Hepatocyte (in vitro differentiated cells): ENCODE data around the gene GLP2R. TPM values are rescaled to one million over a fixed set of nuclear protein-coding genes. Genes with fewer than 3 reads are reported as not detected.

Experiments used
- DNase-seq: peaks from one replicate; pipeline ENCODE4 v3.0.0-alpha.2; 2016; ENCODE audit warnings: low spot score
- H2AFZ ChIP-seq: fragments of 200-600 bp; sonication (generic); 2 replicates; pipeline ENCODE4 v1.6.0; 2016; ENCODE audit warnings: antibody characterized with exemption, mild to moderate bottlenecking
- H3K27ac ChIP-seq: fragments of 200-600 bp; sonication (generic); 2 replicates; pipeline ENCODE4 v1.5.1; 2016; ENCODE audit warnings: mild to moderate bottlenecking
- H3K27me3 ChIP-seq: fragments of 200-600 bp; sonication (generic); 2 replicates; pipeline ENCODE4 v1.6.1; 2016
- H3K36me3 ChIP-seq: fragments of 200-600 bp; sonication (generic); replicated peaks from 2 replicates; pipeline ENCODE4 v1.5.1; 2016; ENCODE audit warnings: low read depth; ENCODE audit not compliant: insufficient read depth
- H3K4me1 ChIP-seq: fragments of 200-600 bp; sonication (generic); 2 replicates; pipeline ENCODE4 v1.5.1; 2016; ENCODE audit warnings: mild to moderate bottlenecking, moderate library complexity; ENCODE audit not compliant: insufficient read depth
- H3K4me2 ChIP-seq: fragments of 200-600 bp; sonication (generic); 2 replicates; pipeline ENCODE4 v1.6.0; 2016
- H3K4me3 ChIP-seq: fragments of 200-600 bp; sonication (generic); 2 replicates; pipeline ENCODE4 v1.5.1; 2016; ENCODE audit warnings: mild to moderate bottlenecking
- H3K79me2 ChIP-seq: fragments of 200-600 bp; sonication (generic); 2 replicates; pipeline ENCODE4 v1.6.0; 2017; ENCODE audit warnings: mild to moderate bottlenecking
- H3K9me2 ChIP-seq: fragments of 200-600 bp; sonication (generic); replicated peaks from 2 replicates; pipeline ENCODE4 v1.6.0; 2017; ENCODE audit warnings: mild to moderate bottlenecking; ENCODE audit not compliant: insufficient read depth
- H3K9me3 ChIP-seq: fragments of 200-600 bp; sonication (generic); 2 replicates; pipeline ENCODE4 v1.5.1; 2016; ENCODE audit warnings: low read depth, mild to moderate bottlenecking
- H4K20me1 ChIP-seq: fragments of 200-600 bp; sonication (generic); 2 replicates; pipeline ENCODE4 v1.6.0; 2016; ENCODE audit warnings: mild to moderate bottlenecking; ENCODE audit not compliant: insufficient read depth, poor library complexity, severe bottlenecking
- EZH2 ChIP-seq: fragments of 200-600 bp; sonication (generic); IDR thresholded peaks from 2 replicates; pipeline ENCODE4 v1.6.1; 2016; ENCODE audit warnings: antibody characterized with exemption, mild to moderate bottlenecking, borderline replicate concordance
- EZH2phosphoT487 ChIP-seq: fragments of 200-600 bp; sonication (generic); IDR thresholded peaks from one replicate; pipeline ENCODE4 v1.6.1; 2018; ENCODE audit warnings: antibody characterized with exemption, mild to moderate bottlenecking, low read depth, moderate library complexity; ENCODE audit not compliant: unreplicated experiment, severe bottlenecking
- WGBS: methylation state at CpG from one replicate; pipeline ENCODE4 v1.1.6; 2016; ENCODE audit warnings: low lambda C conversion rate; ENCODE audit errors: missing lambda C conversion rate; 5-methylcytosine and 5-hydroxymethylcytosine counted together
- polyA plus RNA-seq: library from polyadenylated mRNA; unstranded; fragments of >200 nt; fragmentation: Nextera tagmentation; extraction: Ambion mirVana; gene quantifications from 2 replicates; pipeline ENCODE4 v1.2.1, GENCODE V29; 2016
- total RNA-seq: library from RNA; depleted of rRNA; stranded (reverse); fragments of >200 nt; gene quantifications from 2 replicates; pipeline ENCODE4 v1.2.3, GENCODE V29; 2014
- TF ChIP-seq, protein P1 (sequence below): fragments of 200-600 bp; sonication (generic); IDR thresholded peaks from 2 replicates; pipeline ENCODE4 v1.5.1; 2016; ENCODE audit warnings: antibody characterized with exemption, mild to moderate bottlenecking; ENCODE audit not compliant: poor library complexity

Gene GLP2R
- total and polyA plus RNA-seq, 2 experiments from 2014 or later, result 1.5 to 3.3 TPM

DNA sequence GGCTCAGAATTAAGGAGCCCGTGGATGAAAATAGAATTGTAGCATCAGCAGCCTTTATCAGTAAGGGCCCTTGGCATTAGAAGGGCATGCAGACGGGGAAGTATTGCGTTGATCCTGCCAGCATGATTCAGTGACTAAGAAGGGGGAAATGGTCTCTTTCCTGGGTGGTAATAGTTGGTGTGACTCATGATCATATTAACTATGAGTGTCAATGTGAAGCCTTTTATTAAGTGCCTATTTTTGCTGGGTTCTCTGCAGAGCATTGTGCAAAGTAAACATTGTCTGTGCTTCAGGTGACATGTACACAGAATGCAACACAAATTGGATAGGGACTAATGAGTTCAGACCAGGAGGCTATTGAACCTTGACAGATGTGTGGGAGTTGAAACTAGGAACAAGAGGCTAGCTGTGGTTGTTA is 54.9 kb downstream of the GLP2R start:
- peaks cover 2% of the 10 kb centered on the region for H3K4me1 ChIP-seq
- no peaks in the 10 kb centered on the region for H3K36me3 ChIP-seq
- TF ChIP-seq, protein P1, sequence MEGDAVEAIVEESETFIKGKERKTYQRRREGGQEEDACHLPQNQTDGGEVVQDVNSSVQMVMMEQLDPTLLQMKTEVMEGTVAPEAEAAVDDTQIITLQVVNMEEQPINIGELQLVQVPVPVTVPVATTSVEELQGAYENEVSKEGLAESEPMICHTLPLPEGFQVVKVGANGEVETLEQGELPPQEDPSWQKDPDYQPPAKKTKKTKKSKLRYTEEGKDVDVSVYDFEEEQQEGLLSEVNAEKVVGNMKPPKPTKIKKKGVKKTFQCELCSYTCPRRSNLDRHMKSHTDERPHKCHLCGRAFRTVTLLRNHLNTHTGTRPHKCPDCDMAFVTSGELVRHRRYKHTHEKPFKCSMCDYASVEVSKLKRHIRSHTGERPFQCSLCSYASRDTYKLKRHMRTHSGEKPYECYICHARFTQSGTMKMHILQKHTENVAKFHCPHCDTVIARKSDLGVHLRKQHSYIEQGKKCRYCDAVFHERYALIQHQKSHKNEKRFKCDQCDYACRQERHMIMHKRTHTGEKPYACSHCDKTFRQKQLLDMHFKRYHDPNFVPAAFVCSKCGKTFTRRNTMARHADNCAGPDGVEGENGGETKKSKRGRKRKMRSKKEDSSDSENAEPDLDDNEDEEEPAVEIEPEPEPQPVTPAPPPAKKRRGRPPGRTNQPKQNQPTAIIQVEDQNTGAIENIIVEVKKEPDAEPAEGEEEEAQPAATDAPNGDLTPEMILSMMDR, result no peak
- TF ChIP-seq EZH2, result no peak
- no peak overlapping the region for H3K27ac ChIP-seq
- no peak overlapping the region for H3K4me3 ChIP-seq
- no peak overlapping the region for H2AFZ ChIP-seq
- no peaks in the 10 kb centered on the region for H3K79me2 ChIP-seq
- peaks cover 8% of the 10 kb centered on the region for H3K9me3 ChIP-seq
- no peaks in the 10 kb centered on the region for H3K9me2 ChIP-seq
- H3K27me3 ChIP-seq, result no peaks in the 10 kb centered on the region
- 91% methylated on average over 3 of the region's 3 CpGs for WGBS
- no peak for DNase-seq
- no peak overlapping the region for H3K4me2 ChIP-seq
- no peaks in the 10 kb centered on the region for H4K20me1 ChIP-seq

DNA sequence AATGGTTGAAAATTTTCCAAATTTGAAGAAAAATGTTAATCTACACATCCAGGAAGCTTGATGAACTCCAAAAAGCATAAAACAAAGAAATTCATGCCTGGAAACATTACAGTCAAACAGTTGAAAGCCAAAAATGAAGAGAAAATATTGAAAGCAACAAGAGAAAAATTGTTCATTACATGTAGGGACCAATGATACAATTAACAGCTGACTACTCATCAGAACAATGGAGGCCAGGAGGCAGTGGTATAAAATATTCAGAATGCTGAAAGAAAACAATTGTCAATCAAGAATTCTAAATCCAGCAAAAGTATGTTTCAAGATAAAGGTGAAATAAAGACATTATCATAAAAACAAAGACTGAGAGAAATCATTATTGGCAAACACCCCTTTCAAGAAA is 57.7 kb downstream of the GLP2R start:
- DNase-seq, result no peak
- H2AFZ ChIP-seq, result no peak overlapping the region
- H4K20me1 ChIP-seq, result no peaks in the 10 kb centered on the region
- no peak overlapping the region for H3K4me2 ChIP-seq
- H3K27me3 ChIP-seq, result no peaks in the 10 kb centered on the region
- peaks cover 8% of the 10 kb centered on the region for H3K9me3 ChIP-seq
- H3K36me3 ChIP-seq, result no peaks in the 10 kb centered on the region
- TF ChIP-seq EZH2phosphoT487 (no peak), EZH2 (no peak)
- TF ChIP-seq, protein P1, result no peak
- no peaks in the 10 kb centered on the region for H3K4me1 ChIP-seq
- no peaks in the 10 kb centered on the region for H3K9me2 ChIP-seq
- H3K27ac ChIP-seq, result no peak overlapping the region
- H3K79me2 ChIP-seq, result no peaks in the 10 kb centered on the region
- H3K4me3 ChIP-seq, result no peak overlapping the region

DNA sequence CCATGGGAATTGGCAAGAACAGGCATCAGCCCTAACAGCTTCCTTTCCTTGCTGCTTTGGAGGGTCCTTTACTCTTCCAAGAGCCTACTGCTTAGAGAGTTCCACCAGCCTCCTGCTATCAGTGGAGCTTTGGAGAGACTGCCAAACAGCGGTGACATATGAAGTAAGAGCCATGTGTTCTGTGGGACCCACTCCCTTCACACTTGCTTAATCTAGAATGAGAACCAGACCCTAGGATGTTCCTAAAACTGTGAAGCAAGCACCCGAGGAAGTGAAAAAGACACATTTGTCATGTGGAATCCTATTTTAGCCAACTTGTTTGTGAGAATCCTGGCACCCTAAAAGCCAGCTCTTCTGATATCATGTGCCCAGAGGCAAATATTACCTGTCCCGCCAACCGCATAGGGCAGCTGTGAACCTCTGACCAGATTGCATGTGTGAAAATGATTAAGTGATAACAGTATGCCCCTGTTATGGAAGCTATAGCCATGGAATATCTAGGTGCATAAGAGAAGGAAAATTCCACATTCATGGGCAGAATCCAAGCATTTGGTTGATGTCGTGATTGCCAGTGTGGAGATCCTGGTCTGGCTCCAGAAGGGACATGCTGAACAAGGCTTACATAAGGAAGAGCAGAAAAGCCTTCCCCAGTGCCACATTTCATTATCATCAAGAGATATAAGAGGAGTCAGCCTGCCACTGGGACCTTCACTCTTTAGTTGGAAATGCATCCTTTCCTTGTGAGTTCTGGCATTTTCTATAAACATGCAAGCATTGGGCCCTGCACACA is 60.6 kb downstream of the GLP2R start:
- 86% methylated on average over 5 of the region's 5 CpGs for WGBS
- no peaks in the 10 kb centered on the region for H3K27me3 ChIP-seq
- no peak for DNase-seq

More for the DNA sequence above, 60.6 kb downstream of the GLP2R start:
- Histone ChIP-seq H3K9me3 (peaks cover 8% of the 10 kb centered on the region), H3K4me3 (no peak overlapping the region), H4K20me1 (no peaks in the 10 kb centered on the region), H2AFZ (no peak overlapping the region), H3K36me3 (no peaks in the 10 kb centered on the region), H3K4me1 (no peaks in the 10 kb centered on the region), H3K27ac (no peak overlapping the region), H3K9me2 (no peaks in the 10 kb centered on the region), H3K79me2 (no peaks in the 10 kb centered on the region), H3K4me2 (no peak overlapping the region)
- TF ChIP-seq EZH2phosphoT487 (no peak), EZH2 (no peak)
- TF ChIP-seq, protein P1, result no peak
